Heart left ventricle (tissue), 16 donors: ENCODE results near the gene FAU. TPM values are rescaled to one million over a fixed set of nuclear protein-coding genes. Genes with fewer than 3 reads are reported as not detected.

ENCODE experiments used
- ATAC-seq, 4 donors: fragments of 200-7000 bp; cut with Tn5 transposase; one replicate each; pipeline ENCODE4 v1.9.1; 2020 to 2022; ENCODE audit warnings: moderate library complexity in 4 of 4, mild to moderate bottlenecking in 3 of 4, moderate number of reproducible peaks in 1 of 4
- DNase-seq, 5 donors: peaks; one replicate each; pipeline ENCODE4 v3.0.0-alpha.2; 2020
- H3K27ac ChIP-seq, 12 donors: fragments of 200-600 bp; sonication (generic) in 4 of 12; one replicate each; pipeline versions ENCODE4 v1.5.0 to v1.8.0; 2016 to 2022; ENCODE audit warnings: mild to moderate bottlenecking in 2 of 12
- H3K27me3 ChIP-seq, 9 donors: fragments of 200-600 bp; sonication (generic) in 2 of 9; one replicate each; pipeline versions ENCODE4 v1.5.1 to v1.8.0; 2016 to 2022; ENCODE audit warnings: mild to moderate bottlenecking in 3 of 9
- H3K36me3 ChIP-seq, 9 donors: fragments of 200-600 bp; sonication (generic) in 2 of 9; one replicate each; pipeline versions ENCODE4 v1.5.0 to v1.8.0; 2018 to 2022; ENCODE audit warnings: mild to moderate bottlenecking in 2 of 9
- H3K4me1 ChIP-seq, 12 donors: fragments of 200-600 bp; sonication (generic) in 4 of 12; one replicate each; pipeline versions ENCODE4 v1.5.0 to v1.8.0; 2016 to 2022; ENCODE audit warnings: mild to moderate bottlenecking in 3 of 12
- H3K4me3 ChIP-seq, 12 donors: fragments of 200-600 bp; sonication (generic) in 4 of 12; one replicate each; pipeline versions ENCODE4 v1.5.0 to v1.8.0; 2017 to 2022; ENCODE audit warnings: mild to moderate bottlenecking in 9 of 12, moderate library complexity in 4 of 12
- H3K9me3 ChIP-seq, 12 donors: fragments of 200-600 bp; sonication (generic) in 4 of 12; one replicate each; pipeline versions ENCODE4 v1.5.0 to v1.8.0; 2016 to 2022; ENCODE audit warnings: mild to moderate bottlenecking in 1 of 12
- CTCF ChIP-seq, 12 donors: fragments of 200-600 bp; sonication (generic) in 4 of 12; IDR thresholded peaks; one replicate each; pipeline versions ENCODE4 v1.5.0 to v1.8.0; 2018 to 2022; ENCODE audit warnings: antibody characterized with exemption in 12 of 12, mild to moderate bottlenecking in 5 of 12
- POLR2A ChIP-seq, 2 donors: fragments of 450-650 bp; IDR thresholded peaks; one replicate each; pipeline ENCODE4 v1.6.1; 2017; ENCODE audit warnings: antibody characterized with exemption in 2 of 2, mild to moderate bottlenecking in 2 of 2, moderate library complexity in 2 of 2
- WGBS, 4 donors: extraction: QIAGEN DNeasy Blood & Tissue Kit in 2 of 4; methylation state at CpG; one replicate each; pipeline versions ENCODE4 v1.1.5 to v1.1.7; 2013 to 2018; 5-methylcytosine and 5-hydroxymethylcytosine counted together
- intact Hi-C, 10 donors: fragments of 100-400 bp; cut with DNase I; formaldehyde crosslinking; loops; one replicate each; pipeline versions ENCODE4 v1.11.1 to v1.14.2; 2022
- polyA plus RNA-seq, 2 donors: library from polyadenylated mRNA; stranded (reverse); fragments of 200-250 nt; gene quantifications; one replicate each; pipeline ENCODE4 v1.2.3, GENCODE V29; 2013
- total RNA-seq, 9 donors: library from RNA; depleted of rRNA in 2 of 9; stranded (reverse); fragments of >200 nt in 2 of 9; fragmentation: NEBNext Ultra II Directional in 3 of 9; extraction: Animal tissue kit (Norgen Biotek cat#: 25700) in 3 of 9; gene quantifications; one replicate each; pipeline versions ENCODE4 v1.1.0 to v1.2.4, GENCODE V29; 2016 to 2023
- donor health status: ischemic (EF 13 %, LVEDD 7.1; RV severe dilation, severe dysfunction).
- donor health status: healthy with polysubstance abuse.
- donor health status: DM: no; HTN: yes; CAD: no.
- donor health status: DM: no; HTN: no; CAD: no.
- donor health status: ischemic (EF 25% LVEDD 6.9; RV normal size, moderate dysfunction).
- donor health status: ischemic (EF 25% LVEDD 5.7; RV mildly dilated, moderate dysfunction).
- donor health status: healthy.
- donor health status: DM: yes; HTN: yes; CAD: no.
- donor health status: ischemic (EF 35%, LVEDD 5.7; RV mildly dilated, moderate dysfunction).
- donor health status: nonischemic (EF 11% LVEDD 7.7; RV severe dilation, severe dysfunction).
- donor health status: DM: yes; HTN: yes; CAD: no.
- donor health status: PGD.
- donor health status: ischemic (EF 29% LVEDD 5.4; RV normal size, mild dysfunction).
- donor health status: nonischemic (EF 23%, LVEDD 6.1; RV moderate dilation, normal function).

FAU gene
- total and polyA plus RNA-seq, 11 donors = 388 to 1,119 (median 641) TPM

- no peak for TF ChIP-seq POLR2A (IDR thresholded peaks at IDR 0.05)
- no peak for ATAC-seq
- WGBS, 4 donors = 85 to 91% (median 87%) methylated on average over 3 of the region's 3 CpGs
- Histone ChIP-seq H3K4me3 (no peak overlapping the region), H3K27ac (no peak overlapping the region), H3K36me3 (no peaks in the 10 kb centered on the region), H3K4me1 (peaks cover 0 to 7% (median 0%) of the 10 kb centered on the region in 12 donors), H3K9me3 (no peaks in the 10 kb centered on the region), H3K27me3 (no peaks in the 10 kb centered on the region)
- intact Hi-C loops = no loop called here
- no peak for DNase-seq
These were observed 45.7 kb upstream of the FAU start for GRCh38 chr11:65167656-65168055.

DNA sequence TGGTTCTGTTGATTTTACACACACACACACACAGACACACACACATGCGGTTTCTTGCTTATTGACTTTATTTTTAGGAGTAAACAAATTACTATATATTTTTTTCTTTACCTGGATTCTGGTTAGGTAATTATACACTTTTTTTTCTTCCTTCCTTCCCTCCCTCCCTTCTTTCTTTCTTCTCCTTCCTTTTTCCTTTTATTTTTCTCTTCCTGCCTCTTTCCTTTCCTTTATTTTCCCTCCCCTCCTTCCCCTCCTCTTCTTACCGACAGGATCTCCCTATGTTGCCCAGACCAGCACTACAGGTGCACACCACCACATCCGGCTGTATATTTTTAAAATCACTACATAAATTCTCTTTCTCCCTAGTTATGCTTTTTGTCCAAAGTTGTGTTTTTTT lies 45.0 kb upstream of the FAU start:
- no peaks in the 10 kb centered on the region for H3K36me3 ChIP-seq
- H3K27me3 ChIP-seq = no peaks in the 10 kb centered on the region
- intact Hi-C loops = no loop called here
- DNase-seq = no peak
- H3K4me3 ChIP-seq = no peak overlapping the region
- WGBS, 4 donors = 82 to 86% (median 83%) methylated on average over 3 of the region's 3 CpGs
- H3K27ac ChIP-seq = no peak overlapping the region
- no peak for ATAC-seq
- H3K9me3 ChIP-seq = no peaks in the 10 kb centered on the region
- peaks cover 0 to 7% (median 0%) of the 10 kb centered on the region in 12 donors for H3K4me1 ChIP-seq
- TF ChIP-seq CTCF (IDR thresholded peaks at IDR 0.05) (no peak), POLR2A (IDR thresholded peaks at IDR 0.05) (no peak)

- no peak for ATAC-seq
- peak overlapping the region in 7 of 12 donors; percentile 3 to 43 (median 23) for H3K4me3 ChIP-seq
These were observed 43.7 kb upstream of the FAU start for GRCh38 chr11:65165410-65166317.

GRCh38 chr11:65163684-65164083 lies 41.8 kb upstream of the FAU start:
- intact Hi-C loops = no loop called here

More at GRCh38 chr11:65165410-65166317, 43.7 kb upstream of the FAU start:
- peaks cover 0 to 7% (median 0%) of the 10 kb centered on the region in 12 donors for H3K4me1 ChIP-seq
- H3K9me3 ChIP-seq = no peaks in the 10 kb centered on the region
- 54 to 61% (median 59%) methylated on average over 31 of the region's 31 CpGs for WGBS, 4 donors
- H3K36me3 ChIP-seq = no peaks in the 10 kb centered on the region
- no peak for TF ChIP-seq POLR2A (IDR thresholded peaks at IDR 0.05)
- no peak for TF ChIP-seq CTCF (IDR thresholded peaks at IDR 0.05)
- no peak for DNase-seq
- intact Hi-C loops = no loop called here
- H3K27ac ChIP-seq = peak overlapping the region in 1 of 12 donors; percentile 25
- no peaks in the 10 kb centered on the region for H3K27me3 ChIP-seq

More at GRCh38 chr11:65163684-65164083, 41.8 kb upstream of the FAU start:
- Histone ChIP-seq H3K4me1 (no peaks in the 10 kb centered on the region), H3K27me3 (no peaks in the 10 kb centered on the region), H3K4me3 (no peak overlapping the region), H3K27ac (no peak overlapping the region), H3K9me3 (no peaks in the 10 kb centered on the region), H3K36me3 (no peaks in the 10 kb centered on the region)
- DNase-seq (no peak), ATAC-seq (no peak)
- TF ChIP-seq POLR2A (IDR thresholded peaks at IDR 0.05) = no peak
- no peak for TF ChIP-seq CTCF (IDR thresholded peaks at IDR 0.05)
- 83 to 94% (median 85%) methylated on average over 2 of the region's 2 CpGs for WGBS, 4 donors
